Measurements from ENCODE around the gene GFOD1.
A peak's percentile ranks its signal among the peaks of the same experiment; 100 is the strongest.
"Not testable (repeated sequence)": the region's sequence is repeated elsewhere in the genome, so short reads cannot be mapped to it uniquely, and the experiment has no call there.

Gene GFOD1

GRCh38 chr6:13511141-13511571 is 23.8 kb upstream of the GFOD1 start:
- DNase-seq, result not testable (repeated sequence)

DNA sequence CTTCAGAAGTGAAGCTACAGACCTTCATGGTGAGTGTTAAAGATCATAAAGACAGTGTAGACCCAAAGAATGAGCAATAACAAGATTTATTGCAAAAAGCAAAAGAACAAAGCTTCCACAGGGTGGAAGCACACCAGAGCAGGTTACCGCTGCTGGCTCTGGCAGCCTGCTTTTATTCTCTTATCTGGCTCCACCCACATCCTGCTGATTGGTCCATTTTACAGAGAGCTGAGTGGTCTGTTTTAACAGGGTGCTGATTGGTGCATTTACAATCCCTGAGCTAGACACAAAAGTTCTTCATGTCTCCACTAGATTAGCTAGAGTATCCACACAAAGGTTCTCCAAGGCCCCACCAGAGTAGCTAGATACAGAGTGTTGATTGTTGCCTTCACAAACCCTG is 23.0 kb upstream of the GFOD1 start:
- not testable (repeated sequence) for DNase-seq

DNA sequence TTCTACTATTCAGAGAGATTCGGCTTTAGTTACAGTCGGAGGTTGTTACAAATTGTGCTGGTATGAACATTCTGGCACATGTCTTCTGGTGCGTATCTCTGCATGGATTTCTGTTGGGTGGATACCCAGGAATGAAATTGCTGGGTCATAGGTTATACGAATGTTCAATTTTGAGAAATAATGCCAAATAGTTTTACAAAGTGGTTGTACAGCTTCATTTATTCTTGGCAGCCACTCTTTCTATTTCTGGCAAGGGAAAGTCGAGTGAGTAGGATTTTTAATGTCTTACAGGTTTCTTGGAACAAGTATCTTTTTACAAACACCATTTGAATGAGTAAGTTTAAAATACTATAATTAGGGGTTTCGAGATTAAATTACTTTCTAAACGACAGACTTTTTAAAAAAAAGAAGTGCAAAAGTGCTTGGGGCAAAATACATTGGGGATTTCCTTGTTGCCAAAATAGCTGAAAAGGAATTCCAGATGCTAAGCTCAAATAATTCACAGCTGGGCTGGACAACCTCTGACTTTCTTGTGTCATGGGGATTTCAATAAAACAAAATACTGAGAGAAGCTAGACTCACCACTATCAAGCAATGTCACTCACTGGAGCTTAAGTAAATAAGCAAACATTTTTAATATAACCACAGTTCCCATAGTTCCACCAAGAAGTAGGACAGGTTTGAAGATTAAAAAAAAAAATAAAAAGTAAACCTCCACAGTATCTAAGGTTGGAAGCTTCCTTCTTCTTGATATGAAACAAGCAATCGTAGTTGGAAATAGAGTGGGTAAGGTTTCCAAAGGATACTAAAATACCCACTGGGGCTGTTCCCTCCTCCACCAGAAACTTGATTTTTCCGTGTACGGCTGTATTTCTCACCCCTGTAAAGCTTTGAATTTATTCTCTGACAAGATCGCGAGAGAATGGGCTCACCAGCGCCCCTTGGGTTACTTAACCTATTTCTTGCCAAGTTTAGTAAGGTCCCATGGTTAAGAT is 21.6 kb upstream of the GFOD1 start:
- peak; percentile 57 for DNase-seq

GRCh38 chr6:13507306-13507860 is 20.0 kb upstream of the GFOD1 start:
- no peak for DNase-seq

- DNase-seq, result no peak
Measured at GRCh38 chr6:13505345-13505734, 17.9 kb upstream of the GFOD1 start.

DNA sequence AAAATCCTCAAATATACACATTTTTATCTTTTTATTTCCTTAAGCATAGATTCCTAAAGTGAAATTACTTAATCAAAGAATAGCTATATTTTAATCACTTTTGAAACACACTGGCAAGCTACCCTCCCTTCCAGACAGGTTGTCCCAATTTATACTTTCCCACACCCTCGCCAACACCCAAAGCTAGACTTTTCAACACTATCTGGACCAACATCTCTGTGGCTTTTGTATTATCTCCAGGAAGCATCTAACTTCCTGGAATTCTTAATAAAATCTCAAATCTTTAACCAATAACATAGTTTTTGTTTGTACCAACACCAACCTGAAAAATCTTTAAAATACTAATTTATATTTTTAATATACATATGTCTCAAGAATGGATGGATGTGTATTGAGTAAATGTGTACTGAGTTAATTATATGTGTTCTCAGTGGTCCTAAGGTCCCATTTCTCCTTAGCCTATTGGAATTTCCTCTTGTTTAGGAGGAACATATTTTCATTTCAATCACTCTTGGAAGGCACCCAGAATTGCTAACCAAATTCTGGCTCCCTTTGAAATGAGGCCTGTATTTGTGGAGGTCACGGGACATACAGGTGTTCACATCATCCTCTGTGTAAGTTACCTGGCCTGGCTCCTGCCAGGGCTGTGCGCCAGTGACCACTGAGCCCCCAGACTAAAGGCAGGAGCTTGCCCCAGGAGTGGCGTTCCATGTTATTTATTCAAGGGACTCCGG is 17.4 kb upstream of the GFOD1 start:
- no peak for DNase-seq

DNA sequence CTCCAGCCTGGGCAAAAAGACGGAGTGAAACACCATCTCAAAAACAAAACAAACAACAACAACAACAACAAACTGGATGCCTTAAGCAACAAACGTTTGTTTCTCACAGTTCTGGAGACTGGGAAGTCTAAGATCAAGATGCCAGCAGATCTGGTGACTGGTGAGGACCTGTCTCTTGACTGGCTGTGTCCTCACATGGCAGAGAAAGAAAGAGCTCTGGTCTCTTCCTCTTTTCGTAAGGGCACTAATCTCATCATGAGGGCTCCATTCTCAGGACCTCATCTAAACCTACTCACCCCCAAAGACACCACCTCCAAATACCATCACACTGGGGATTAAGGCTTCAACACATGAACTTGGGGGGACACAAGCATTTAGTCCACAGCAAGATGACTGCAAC is 13.5 kb upstream of the GFOD1 start:
- DNase-seq, result no peak

GRCh38 chr6:13500264-13500663 is 12.9 kb upstream of the GFOD1 start:
- no peak for DNase-seq

- DNase-seq, result peak; percentile 40
Measured at GRCh38 chr6:13496513-13497190, 9.3 kb upstream of the GFOD1 start.

DNA sequence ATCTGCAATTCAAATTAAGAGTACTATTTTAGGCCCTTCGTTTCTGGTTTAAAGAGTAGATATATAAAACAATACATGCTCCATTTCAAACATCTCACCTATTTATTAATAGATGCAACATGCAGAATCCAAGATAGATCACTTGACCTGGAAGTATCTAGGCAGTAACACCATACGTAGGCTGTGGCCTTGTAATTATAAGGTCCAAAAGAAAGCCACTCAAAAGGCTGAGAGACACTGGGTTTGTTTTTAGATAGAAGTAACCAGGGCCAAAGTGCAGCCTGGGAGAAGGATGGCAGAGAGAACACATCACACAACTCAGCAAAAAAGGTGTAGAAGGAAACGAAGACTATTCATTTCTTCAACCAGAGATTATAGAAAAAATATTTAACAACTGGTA is 8.4 kb upstream of the GFOD1 start:
- no peak for DNase-seq

GRCh38 chr6:13495112-13495776 is 7.8 kb upstream of the GFOD1 start:
- no peak for DNase-seq

GRCh38 chr6:13494137-13494536 is 6.7 kb upstream of the GFOD1 start:
- DNase-seq, result no peak

DNA sequence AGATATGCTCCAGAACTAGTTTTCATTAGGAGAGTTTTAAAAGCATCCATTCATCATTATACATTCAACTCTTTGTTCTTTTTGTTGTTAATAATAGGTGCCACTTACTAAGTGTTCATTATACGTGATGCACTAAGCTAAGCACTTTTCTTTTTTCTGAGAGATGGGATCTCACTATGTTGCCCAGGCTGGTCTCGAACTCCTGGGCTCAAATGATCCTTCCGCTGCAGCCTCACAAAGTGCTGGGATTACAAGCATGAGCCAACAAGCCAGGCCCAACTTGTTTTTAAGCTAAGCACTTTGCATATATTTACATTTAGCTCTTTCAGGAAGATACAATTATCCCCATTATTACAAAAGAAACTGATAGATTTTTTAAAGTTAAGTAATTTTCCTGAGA is 5.7 kb upstream of the GFOD1 start:
- DNase-seq, result no peak

- no peak for DNase-seq
Measured at GRCh38 chr6:13492357-13492756, 5.0 kb upstream of the GFOD1 start.

DNA sequence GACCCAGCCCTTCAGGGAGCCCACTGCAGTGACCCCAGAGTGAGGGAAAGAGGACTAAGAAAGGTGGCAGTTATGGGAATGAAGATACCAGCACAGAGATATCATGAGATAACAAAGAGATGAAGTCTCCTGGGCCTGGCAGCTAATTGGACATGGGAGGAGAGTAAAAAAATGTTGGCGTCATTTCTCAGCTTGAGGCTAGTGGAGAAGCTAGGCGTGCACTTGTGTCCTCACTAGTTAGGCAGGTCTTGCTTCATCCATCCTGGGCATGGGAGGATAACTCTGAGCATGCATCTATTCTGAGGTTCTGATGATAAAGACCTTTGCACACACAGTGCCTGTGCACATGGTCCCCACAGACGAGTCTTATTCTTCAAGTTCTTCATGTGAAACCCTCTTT is 4.1 kb upstream of the GFOD1 start:
- no peak for DNase-seq

DNA sequence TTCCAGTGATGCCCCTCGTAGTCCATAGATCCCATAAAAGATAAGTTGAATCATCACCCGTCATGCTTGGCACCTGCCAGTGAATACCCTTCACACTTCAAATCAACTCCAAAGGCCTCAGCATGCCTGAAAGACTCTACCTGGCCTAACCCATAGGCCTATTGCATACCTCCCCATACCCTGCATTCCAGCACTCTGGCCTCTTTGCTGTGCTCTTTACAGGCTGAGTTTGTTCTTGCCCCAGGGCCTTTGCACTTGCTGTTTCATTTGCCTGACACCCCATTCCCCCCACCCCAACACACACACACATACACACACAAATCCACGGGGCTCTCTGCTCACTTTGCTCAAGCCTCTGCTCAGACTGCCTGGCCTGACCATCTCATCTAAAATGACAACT is 3.0 kb upstream of the GFOD1 start:
- no peak for DNase-seq

- DNase-seq, result no peak
Measured at GRCh38 chr6:13488896-13489237, 1.5 kb upstream of the GFOD1 start.

- DNase-seq, result peak; percentile 49
Measured at GRCh38 chr6:13488015-13488895, 855 bp upstream of the GFOD1 start.

- peak; percentile 73 for DNase-seq
Measured at GRCh38 chr6:13486679-13487121, 700 bp downstream of the GFOD1 start.

DNA sequence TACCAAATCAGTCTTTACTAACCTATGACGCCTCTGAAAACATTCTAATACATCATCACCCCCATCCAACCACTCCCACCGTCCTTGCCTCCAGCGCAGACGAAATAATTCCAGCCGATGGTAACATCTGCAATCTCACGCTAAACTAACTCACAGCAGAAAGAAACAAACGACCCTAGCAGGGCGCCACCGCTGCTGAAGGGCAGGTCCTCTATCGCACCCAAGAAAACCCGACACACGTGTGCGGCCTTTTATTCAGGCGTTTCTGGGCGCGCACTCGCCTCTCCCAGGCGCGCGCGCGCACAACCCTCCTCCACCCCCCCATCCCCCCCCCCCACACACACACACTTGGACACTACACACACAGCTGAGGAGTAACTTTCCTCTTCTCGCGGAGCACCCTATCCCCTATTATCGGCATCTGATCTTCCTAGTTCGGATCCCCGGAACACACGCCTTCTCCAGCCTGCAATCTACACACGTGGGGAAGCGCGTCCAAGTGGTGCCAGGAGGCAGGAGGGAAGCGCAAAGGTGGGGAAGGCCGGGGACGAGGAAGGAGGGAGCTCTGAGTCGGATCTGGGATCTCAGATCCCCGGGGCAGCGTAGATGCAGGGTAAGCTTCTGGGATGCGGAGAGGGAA is 1.4 kb downstream of the GFOD1 start:
- peak; percentile 57 for DNase-seq

GRCh38 chr6:13485303-13485702 is 2.1 kb downstream of the GFOD1 start:
- DNase-seq, result no peak
